COR-L47 (cell line): ENCODE measurements around the gene FYN.

Source experiments
- DNase-seq: peaks from one replicate; lab custom pipeline; 2025; lab: John Stamatoyannopoulos, UW

Gene FYN

DNA sequence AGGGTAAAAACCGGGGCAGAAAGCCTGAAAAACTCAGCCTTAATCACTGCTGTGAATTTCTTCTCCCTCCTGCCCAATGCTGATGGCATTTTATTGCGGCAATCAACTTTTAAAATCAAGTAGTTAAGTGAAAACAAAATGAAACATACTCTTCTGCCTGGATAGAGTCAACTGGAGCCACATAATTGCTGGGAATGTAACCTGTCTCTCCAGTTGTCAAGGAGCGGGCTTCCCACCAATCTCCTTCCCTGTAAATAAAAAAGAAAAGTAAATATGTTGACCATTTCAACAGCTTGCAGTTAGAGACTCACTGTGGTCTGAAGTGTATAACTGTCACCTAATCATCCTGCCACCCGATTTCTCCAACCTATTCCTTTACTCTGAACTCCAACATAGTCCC, 165.5 kb downstream of the FYN start:
- DNase-seq, result no peak

DNA sequence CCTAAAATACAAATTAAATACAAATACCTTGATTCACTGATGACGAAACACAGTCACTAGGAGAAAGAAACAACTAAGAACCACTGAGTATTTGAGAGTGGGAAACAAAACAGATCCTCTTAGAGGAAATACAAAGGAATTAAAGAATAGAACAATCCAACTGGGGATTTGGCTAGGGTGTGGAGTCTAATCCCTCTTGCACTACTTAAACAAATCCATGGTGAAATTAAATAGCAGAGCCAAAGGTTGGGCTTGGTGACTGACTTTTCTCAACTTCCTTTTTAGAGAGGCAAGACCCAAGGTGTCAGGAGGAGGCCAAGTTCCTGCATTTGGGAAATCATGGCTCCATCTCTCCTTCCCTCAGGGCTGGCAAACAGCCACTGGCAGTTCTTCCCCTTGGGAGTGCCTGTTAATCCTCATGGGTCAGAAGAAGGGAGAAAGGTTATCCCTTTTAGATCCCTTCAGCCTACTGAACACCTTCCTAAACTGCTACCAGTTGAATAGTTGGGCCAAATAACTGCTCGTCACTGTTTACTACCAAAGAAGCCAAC, 166.3 kb downstream of the FYN start:
- no peak for DNase-seq

DNA sequence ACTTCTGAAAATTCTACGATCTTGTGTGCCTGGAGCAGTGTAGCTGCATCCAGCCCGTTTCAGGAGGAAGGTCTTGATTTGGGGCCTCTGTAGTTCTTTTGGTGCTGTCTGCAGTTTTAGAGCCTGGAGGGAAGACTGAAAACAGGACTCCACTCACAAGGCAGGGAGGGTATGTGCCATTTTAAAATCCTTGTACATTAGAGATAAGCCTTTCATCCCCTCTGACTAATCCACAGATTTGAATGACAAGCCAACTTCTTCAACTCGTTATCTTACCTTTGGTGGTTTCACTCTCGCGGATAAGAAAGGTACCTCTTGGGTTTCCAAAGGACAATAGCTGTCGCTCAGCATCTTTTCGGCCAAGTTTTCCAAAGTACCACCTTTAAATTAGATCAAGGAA, 169.5 kb downstream of the FYN start:
- DNase-seq, result no peak

DNA sequence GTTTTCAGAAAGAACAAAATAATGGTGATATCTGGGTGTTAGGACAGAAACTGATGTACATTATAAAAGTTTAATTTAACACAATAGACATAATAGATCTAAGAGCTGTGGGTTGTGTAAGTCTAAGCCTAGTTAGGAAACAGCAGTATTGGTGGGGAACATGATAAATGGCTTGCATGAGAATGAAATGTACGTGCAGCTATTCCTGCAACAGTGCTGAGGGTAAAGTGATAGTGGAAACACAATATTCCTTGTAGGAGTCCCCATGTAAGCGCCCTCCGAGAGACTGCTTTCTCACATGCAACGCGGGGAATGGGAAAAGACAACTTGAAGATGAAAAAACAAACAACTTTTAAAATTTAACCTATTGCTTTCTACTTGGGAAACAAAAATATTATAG, 171.0 kb downstream of the FYN start:
- DNase-seq, result no peak

DNA sequence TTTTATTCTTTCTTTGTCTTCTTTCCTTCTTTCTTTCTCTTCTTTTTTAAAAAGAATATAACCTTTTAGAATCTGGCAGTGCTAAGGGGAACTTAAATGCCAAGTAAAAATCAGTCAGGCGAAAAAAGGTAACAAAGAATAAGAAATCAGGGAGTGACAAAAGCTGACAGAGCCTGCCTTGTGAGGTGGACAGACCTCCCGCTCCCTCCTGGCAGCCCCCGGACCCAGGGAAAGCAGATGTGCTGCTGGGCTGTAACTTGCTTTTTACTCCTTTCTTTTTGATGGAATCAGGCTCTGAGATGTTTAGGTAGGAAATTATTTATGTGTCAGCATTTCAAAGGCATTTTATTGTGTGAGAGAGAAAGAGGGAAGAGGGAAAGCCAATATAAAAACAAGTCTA, 172.1 kb downstream of the FYN start:
- no peak for DNase-seq

DNA sequence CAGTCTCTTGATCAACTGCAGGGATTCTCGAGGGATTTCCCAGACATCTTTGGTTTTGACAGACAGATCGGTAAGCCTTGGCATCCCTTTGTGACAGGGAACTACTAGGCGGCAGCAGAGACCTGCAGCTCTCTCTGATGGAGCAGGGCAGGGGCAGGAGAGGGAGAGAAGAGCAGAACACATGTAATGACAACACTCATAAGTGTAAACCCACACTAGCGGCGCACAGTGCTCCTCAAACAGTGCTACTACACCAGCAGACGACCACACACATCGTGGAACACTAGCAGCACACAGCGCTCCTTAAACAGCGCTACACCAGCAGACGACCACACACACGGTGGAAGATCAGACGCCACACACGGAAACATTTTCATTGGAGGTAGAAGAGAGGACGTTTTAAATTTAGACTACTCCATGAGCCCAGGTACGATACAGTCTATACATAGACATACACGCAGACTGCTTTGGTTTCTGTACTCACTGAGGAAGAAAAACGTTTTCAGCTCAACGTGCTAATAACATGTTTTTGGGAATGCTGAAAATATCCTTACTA, 173.0 kb downstream of the FYN start:
- DNase-seq, result no peak

DNA sequence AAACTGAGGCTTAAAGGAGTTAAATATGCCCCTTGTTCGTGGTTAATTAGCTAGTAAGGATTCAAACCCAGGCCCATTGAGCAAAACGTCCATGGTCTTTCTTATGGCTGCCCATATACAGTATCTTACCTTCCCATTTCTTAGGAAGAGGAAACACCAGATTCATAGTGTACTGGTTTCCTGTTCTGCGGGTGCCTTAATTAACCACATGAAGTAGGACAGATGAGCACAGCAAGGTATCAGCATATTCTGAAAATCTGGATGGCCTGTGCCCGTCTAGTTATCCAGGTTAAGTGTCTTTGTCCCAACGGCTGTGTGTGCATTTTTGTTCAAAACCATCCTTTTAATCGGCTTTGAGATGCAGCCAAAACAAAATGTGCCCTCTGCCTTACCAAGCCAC, 174.1 kb downstream of the FYN start:
- no peak for DNase-seq

DNA sequence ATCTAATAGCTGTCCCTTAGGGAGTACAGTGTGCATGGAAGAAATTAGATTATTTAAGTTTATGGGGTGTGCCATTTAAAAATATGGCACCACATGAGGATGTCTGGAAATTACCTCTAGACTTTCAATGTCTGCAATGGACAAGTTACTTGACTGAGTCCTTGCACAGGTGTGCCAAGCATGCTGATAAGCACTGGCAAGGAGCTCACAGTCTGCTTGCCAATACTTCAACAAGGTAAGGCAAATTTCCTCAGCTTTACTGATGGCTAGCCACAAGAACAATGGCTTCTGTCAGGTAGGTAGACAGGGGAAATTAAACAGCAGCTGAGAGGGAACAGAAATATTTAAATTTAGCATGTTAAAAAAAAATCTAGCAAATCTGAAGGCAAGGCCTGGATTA, 176.4 kb downstream of the FYN start:
- no peak for DNase-seq

DNA sequence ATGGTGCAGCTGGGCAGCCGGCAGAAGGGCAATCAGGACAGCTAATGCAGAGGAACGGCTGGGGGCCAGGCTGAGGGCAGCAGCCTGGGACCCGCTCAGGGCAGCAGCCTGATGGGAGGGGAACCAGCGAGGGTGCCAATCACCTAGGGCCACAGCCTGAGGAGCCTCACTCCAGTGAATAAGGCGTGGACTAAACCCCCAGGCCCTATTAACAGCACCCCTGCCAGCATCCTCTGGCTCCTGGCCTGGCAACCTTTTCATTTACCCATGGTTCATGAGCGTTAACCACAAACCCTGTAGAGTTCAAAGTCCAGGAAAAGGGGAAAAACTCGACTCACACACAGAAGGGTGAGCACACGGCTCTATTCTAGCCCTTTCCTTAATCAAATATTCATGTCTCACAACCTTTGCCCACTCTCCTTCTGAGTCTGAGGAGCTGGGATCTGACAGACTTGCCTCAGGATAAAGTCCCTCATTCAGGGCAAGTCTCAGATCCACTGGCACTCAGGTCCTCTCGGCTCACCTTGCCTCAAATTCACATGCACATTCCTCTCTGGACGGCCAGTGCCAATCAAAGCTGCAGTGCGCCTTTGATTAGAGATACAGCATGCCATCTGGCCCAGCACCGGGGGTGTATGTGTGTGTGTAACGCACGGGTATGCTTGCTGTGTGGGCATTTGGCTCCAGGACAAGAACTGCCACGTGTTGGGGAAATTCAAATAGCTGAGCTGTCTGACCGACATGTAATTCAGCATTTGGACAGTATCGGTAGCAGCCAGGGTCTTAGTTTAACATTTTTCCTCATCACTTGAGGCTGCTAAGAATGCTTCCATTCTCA, 180.7 kb downstream of the FYN start:
- DNase-seq, result no peak

DNA sequence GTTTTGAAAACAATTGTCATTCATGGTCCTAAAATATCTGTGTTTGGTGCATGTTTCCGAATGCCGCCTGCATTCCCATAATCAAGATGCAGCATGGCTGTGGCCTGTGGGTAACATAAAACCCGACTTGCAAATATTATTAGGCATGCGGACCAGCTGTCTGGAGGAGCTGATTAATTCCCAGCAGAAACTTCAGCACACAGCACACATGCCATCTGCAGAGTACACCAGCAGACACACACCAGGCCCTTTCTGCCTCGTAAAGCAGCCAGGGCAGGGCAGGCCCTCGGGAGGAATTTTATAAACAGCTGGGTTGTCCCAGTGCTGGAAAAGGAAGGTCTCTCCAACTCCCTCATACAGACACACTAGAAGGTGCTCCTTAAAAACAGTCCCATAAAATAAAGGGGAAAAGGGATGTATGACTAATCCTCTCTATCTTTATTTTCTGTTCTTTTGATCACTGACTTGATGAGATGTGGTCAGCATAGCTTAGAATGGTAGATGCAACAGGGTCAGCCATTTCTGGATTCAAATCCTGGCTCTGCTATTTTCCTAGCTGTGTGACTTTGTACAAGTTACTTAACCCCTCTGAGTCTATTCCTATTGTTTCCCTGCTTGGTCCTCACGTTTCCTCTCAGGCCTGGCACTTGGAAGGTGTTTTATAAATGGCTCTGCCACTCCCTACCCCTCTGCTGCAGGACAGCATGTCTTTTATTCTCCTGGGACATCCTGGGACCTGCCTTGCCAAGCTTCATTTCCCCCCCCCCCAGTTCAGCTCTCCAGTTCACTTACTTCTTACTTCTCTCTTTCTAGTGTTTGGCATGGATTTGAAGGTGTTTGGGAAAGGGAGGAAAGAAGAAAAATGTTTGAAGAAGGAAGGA, 181.7 kb downstream of the FYN start:
- DNase-seq, result no peak

DNA sequence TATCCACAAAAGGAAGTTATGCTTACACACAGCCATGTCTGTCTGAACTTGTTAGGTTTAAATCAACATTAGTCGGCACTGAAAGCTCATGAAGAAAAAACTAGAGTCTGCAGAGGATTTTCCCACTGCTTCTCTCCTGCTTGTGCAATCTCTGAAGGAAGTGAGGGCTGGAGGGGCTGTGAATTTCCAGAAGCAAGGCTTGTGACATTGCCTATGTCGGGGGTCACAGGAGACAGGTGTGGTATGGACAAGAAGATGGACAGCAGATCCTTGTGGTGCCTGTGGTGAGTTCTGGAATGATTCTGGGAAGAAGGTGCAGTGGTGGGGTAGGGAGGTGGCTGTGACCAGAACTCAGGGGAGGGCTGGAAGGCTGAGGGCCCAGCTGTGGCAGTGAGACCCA, 183.3 kb downstream of the FYN start:
- DNase-seq, result no peak

DNA sequence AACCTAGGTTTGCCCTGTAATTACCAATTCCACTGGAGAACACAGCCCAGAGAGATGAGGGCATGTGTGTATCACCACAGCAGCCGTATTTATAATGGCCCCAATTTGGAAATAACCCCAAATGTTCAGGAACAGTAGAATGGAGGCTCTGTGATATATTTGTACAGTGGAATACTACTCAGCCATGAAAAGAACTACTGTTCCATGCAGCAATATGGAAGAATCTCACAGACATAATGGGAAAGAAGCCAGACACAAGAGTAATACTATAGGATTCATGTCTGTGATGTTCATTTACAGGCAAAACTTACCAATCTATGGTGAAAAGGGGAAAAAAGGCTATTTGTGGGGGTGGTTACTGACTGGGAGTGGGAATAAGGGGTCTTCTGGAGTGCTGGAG, 183.8 kb downstream of the FYN start:
- DNase-seq, result no peak

DNA sequence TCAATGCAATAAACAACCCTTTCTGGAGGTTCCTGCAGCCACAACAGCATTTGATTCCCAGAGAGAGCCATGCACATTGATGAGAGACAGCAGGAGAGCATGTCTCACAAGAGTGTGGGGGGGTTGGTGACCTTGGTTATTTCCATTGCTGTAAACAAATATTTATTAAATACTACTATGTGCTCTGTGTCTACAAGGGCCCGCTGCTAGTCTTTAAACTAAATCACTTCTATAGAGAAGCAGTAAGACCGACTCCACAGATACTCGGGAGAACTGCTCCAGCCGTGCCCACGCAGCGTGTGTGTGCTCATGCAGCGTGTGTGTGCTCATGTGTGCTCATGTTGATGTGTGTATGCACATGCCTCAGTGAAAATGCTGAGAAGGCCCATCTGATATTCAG, 184.9 kb downstream of the FYN start:
- no peak for DNase-seq

DNA sequence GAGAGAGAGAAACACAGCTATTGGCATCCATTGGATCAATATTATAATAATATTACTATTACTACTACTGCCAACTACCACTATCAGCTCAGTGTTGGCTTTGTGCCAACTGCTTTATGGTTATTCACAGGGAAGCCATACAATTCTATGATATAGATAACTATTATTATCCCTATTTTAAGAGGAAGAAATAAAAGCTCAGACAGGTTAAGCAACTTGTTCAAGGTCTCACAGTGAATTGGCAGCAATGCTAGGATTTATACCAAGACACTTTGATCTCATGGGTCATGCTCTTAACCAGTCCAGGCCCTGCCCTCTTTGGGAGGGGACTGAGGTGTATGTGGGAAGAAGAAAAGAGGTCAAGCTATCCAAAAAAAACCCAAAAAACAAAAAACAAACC, 185.6 kb downstream of the FYN start:
- DNase-seq, result no peak

DNA sequence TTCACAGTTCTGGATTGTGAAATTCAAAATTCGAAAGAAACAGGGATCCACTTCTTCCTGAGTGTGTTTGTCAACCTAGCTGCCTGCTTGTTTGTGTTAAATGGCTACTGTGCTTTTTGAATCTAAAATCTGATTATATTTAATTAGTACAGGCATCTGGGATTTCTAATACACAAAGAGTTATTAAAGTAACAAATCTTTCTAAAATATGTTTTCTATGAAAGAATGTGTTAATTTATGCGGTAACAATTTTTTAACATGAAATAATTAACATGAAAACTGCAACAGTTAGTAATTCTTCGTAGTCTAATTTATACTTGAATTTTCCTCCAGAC, 186.4 kb downstream of the FYN start:
- no peak for DNase-seq

DNA sequence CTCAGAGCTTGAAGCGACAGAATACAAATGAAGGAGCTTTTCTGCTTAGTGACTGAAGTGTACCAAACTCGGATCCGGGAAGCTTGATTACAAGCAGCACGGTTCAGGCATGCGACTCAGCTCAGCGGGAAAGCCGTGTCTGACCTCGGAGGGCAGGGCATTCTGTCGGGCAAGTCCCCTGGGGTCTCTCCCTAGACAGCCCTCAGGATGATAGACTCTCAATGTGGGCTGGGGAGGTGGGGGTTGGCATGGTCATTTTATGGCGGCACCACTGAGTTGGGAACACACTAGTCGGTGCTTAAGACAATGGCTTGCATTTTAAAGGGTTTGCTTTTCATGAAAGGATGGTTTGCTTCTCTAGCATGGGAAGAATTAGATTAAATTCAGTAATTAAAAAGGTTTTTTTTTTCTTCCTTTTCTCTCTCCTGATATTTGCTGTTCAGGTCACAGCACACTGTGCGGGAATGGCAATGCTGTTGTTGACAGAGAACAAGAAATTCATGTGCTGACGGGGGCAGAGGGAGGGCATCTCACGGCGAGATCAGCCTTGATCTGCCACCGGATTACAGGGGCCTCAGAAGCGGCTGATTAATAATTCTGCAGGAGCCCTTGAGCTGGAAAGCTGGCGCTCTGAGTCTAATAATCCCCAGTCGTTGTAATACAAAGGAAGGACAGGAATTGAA, 186.9 kb downstream of the FYN start:
- no peak for DNase-seq

DNA sequence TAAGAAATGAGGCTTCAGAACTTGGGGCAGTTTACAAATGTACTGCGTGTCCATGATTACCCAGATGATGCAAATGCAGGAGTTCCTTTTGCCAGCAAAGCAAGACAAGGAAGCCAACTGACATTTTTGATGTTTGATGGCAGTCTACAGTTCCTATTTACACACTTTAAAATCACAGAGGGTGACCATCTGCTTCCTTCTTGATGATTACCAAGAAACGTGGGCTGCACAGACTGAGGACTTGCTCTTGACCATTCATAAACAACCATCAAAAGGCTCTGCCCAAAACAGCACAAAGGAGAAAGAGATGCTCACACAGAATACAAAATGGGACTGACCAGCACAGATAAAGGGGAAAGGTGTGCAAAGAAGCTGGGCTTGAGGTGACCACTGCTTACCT, 187.7 kb downstream of the FYN start:
- no peak for DNase-seq

DNA sequence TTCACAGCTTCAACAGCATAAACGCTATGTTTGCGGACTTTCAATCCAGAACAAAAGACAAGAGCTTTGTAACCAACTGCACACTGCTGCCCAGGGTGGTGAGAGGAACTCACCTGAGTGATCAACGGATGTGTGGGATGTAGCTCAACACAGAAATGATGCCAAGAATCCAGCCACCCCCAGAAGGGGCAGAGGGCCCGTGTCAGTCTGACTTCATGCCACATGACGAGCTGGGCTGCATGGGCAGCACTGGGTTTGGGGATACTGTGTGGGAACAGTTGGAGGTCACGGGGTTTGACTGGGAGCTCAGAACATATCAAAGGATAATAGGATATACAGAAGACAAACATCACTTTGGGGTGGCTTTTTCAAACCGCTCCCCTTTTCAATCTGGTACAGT, 188.2 kb downstream of the FYN start:
- no peak for DNase-seq

DNA sequence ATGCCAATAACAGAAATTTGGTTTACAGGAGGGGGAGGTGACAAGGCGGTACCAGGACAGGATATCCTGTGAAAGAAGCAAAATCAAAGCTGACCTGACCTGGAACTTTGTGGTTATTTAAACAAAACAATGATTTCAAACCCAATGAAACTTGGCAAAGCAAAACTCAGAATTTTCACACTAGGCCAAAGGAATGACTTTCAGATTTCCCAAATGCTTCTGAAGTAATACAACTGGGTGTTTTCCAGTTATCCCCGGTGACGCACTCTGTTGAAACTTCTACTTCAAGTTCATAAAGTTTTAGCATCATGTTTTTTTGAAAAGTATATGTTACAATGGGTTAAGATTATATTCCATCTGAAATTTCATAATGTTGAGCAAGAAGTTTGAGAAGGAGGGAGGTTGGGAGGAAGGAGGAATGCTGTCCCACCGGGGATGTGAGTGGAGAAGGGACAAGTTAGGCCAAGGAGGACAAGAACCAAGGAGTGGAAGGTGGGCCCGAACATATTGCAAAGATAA, 189.4 kb downstream of the FYN start:
- no peak for DNase-seq

DNA sequence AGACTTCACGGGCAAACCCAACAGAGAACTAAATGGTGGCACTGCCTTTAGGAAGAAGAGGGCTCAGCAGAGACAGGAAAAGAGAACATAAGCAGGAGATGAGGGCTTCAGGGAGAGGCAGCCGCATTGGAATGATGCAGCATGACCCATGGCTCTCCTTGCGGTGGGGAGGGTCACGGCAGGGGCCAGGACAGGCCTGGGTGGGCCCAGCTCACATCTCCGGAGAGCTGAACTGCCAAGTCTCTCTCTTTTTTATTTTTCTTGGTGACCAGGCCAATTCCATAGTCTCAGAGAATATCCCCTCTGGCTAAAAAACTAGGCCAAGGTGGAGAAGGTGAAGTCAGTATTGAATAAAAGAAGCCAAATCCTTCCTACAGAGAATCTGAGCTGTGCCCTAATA, 190.1 kb downstream of the FYN start:
- DNase-seq, result no peak

DNA sequence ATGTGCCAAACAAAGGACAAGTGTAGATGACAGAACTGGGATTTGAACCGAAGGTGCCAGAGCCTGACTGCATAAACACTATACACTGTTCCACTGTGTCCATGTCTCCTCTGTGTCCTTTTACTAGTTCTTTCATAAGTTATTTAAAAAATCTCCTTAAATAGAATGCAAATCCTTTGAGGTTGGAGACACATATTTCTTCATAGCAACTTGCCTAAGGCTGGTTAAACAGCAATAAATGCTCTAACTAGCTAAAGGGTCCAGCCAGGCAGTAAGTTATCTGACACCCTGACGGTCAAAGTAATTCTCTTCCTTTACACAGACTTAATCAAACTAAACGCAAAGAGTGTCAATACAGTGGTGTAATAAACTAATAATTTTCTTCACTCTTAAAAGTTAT, 191.4 kb downstream of the FYN start:
- DNase-seq, result no peak
